PC-9 (cell line): ENCODE data around the gene SIRPD. TPM values are rescaled to one million over a fixed set of nuclear protein-coding genes. Genes with fewer than 3 reads are reported as not detected.

Experiments
- BruUV-seq: library from RNA; stranded (reverse); fragments of 400-500 nt; replicated peaks from 2 replicates; lab custom pipeline; 2021; lab: Mats Ljungman, UMichigan
- CTCF ChIA-PET: fragments of 300-600 bp; sonication (Branson Sonifier 250); formaldehyde crosslinking; loops from one replicate; lab custom pipeline; 2022; ENCODE audit warnings: antibody characterized with exemption; lab: Charles Lee
- POLR2A ChIA-PET: fragments of 300-600 bp; sonication (Branson Sonifier 250); formaldehyde crosslinking; loops from one replicate; lab custom pipeline; 2022; ENCODE audit warnings: antibody characterized with exemption; ENCODE audit not compliant: unreplicated experiment; lab: Charles Lee
- DNase-seq, 2 experiments: peaks; one replicate each; pipeline versions ENCODE4 v3.0.0 to v3.0.0-alpha.2; 2015 to 2022; ENCODE audit warnings: mixed read lengths in 1 of 2
- H2AFZ ChIP-seq: fragments of 200-600 bp; sonication (generic); 2 replicates; pipeline ENCODE4 v1.8.1; 2017; ENCODE audit warnings: antibody characterized with exemption
- H3F3A ChIP-seq: fragments of 200-600 bp; sonication (generic); 2 replicates; pipeline ENCODE4 v1.8.1; 2017; ENCODE audit warnings: antibody characterized with exemption, mild to moderate bottlenecking, low read depth; ENCODE audit not compliant: insufficient read depth
- H3K27ac ChIP-seq: fragments of 200-600 bp; sonication (generic); 2 replicates; pipeline ENCODE4 v1.6.1; 2016; ENCODE audit warnings: mixed run types
- H3K27me3 ChIP-seq: fragments of 200-600 bp; sonication (generic); 2 replicates; pipeline ENCODE4 v1.6.1; 2016; ENCODE audit warnings: low read depth, mixed run types; ENCODE audit not compliant: insufficient read depth
- H3K36me3 ChIP-seq: fragments of 200-600 bp; sonication (generic); 2 replicates; pipeline ENCODE4 v1.6.1; 2016; ENCODE audit warnings: low read depth, mixed run types
- H3K4me1 ChIP-seq: fragments of 200-600 bp; sonication (generic); replicated peaks from 2 replicates; pipeline ENCODE4 v1.6.1; 2016; ENCODE audit warnings: mixed run types; ENCODE audit not compliant: insufficient read depth
- H3K4me2 ChIP-seq: fragments of 200-600 bp; sonication (generic); 2 replicates; pipeline ENCODE4 v1.6.1; 2017; ENCODE audit warnings: mixed run types
- H3K4me3 ChIP-seq: fragments of 200-600 bp; sonication (generic); 2 replicates; pipeline ENCODE4 v1.6.1; 2016; ENCODE audit warnings: mixed run types
- H3K79me2 ChIP-seq: fragments of 200-600 bp; sonication (generic); 2 replicates; pipeline ENCODE4 v1.6.1; 2017; ENCODE audit warnings: low read depth, mixed run types
- H3K9me2 ChIP-seq: fragments of 200-600 bp; sonication (generic); 2 replicates; pipeline ENCODE4 v1.8.1; 2017; ENCODE audit warnings: mild to moderate bottlenecking; ENCODE audit not compliant: insufficient read depth
- H3K9me3 ChIP-seq: fragments of 200-600 bp; sonication (generic); 2 replicates; pipeline ENCODE4 v1.8.1; 2016; ENCODE audit warnings: low read depth; ENCODE audit not compliant: insufficient read depth
- H4K20me1 ChIP-seq: fragments of 200-600 bp; sonication (generic); 2 replicates; pipeline ENCODE4 v1.8.1; 2017; ENCODE audit not compliant: insufficient read depth
- CTCF ChIP-seq: fragments of 200-600 bp; sonication (generic); conservative IDR thresholded peaks from 2 replicates; pipeline ENCODE4 v1.6.1; 2017; ENCODE audit warnings: mixed run types, antibody characterized with exemption, mild to moderate bottlenecking, moderate library complexity
- EZH2 ChIP-seq: fragments of 200-600 bp; sonication (generic); IDR thresholded peaks from 2 replicates; pipeline ENCODE4 v1.8.0; 2017; ENCODE audit warnings: antibody characterized with exemption, low read depth
- intact Hi-C: fragments of 100-400 bp; cut with micrococcal nuclease; formaldehyde crosslinking; loops from one replicate; pipeline ENCODE4 v1.10.0; 2022; ENCODE audit not compliant: unreplicated experiment
- total RNA-seq: library from RNA; stranded (reverse); gene quantifications from 2 replicates; pipeline ENCODE4 v1.2.3, GENCODE V29; 2021

The SIRPD gene
- total RNA-seq, 1 experiment from 2014 or later: 0.37 TPM

GRCh38 chr20:1588533-1589460, 31.3 kb upstream of the SIRPD start:
- CTCF ChIA-PET: no interaction called here
- Histone ChIP-seq H3K9me2 (no peaks in the 10 kb centered on the region), H3K27ac (no peak overlapping the region), H3K4me3 (no peak overlapping the region), H3K4me2 (no peak overlapping the region), H3K27me3 (no peaks in the 10 kb centered on the region), H3K4me1 (no peaks in the 10 kb centered on the region), H2AFZ (no peak overlapping the region), H4K20me1 (no peaks in the 10 kb centered on the region), H3F3A (no peaks in the 10 kb centered on the region), H3K79me2 (no peaks in the 10 kb centered on the region), H3K9me3 (no peaks in the 10 kb centered on the region), H3K36me3 (no peaks in the 10 kb centered on the region)
- TF ChIP-seq EZH2 (no peak), CTCF (no peak)
- POLR2A ChIA-PET: no interaction called here
- BruUV-seq: no TSS peak
- intact Hi-C loops: no loop called here
- DNase-seq: no peak

GRCh38 chr20:1587781-1588532, 30.5 kb upstream of the SIRPD start:
- H3K79me2 ChIP-seq: no peaks in the 10 kb centered on the region
- H3K4me2 ChIP-seq: no peak overlapping the region
- no peaks in the 10 kb centered on the region for H3K9me2 ChIP-seq
- no peaks in the 10 kb centered on the region for H3F3A ChIP-seq
- no peaks in the 10 kb centered on the region for H3K9me3 ChIP-seq
- ChIA-PET POLR2A (no interaction called here), CTCF (no interaction called here)
- H3K27ac ChIP-seq: no peak overlapping the region
- H3K27me3 ChIP-seq: no peaks in the 10 kb centered on the region
- no peak for TF ChIP-seq EZH2
- TF ChIP-seq CTCF: no peak
- H3K36me3 ChIP-seq: no peaks in the 10 kb centered on the region
- H3K4me1 ChIP-seq: no peaks in the 10 kb centered on the region
- H2AFZ ChIP-seq: no peak overlapping the region
- intact Hi-C loops: no loop called here
- no peak overlapping the region for H3K4me3 ChIP-seq
- no TSS peak for BruUV-seq
- no peaks in the 10 kb centered on the region for H4K20me1 ChIP-seq
- no peak for DNase-seq

- no peaks in the 10 kb centered on the region for H3K27me3 ChIP-seq
- intact Hi-C loops: no loop called here
- no peaks in the 10 kb centered on the region for H4K20me1 ChIP-seq
- no peaks in the 10 kb centered on the region for H3K9me2 ChIP-seq
- ChIA-PET POLR2A (no interaction called here), CTCF (no interaction called here)
- no peaks in the 10 kb centered on the region; the same call in 1 of the 2 replicates for H3K9me3 ChIP-seq
- H3K27ac ChIP-seq: no peak overlapping the region
- TF ChIP-seq EZH2 (no peak), CTCF (no peak)
- DNase-seq: peak in 1 of 2 experiments; percentile 18
- H2AFZ ChIP-seq: no peak overlapping the region
- peaks cover 15% of the 10 kb centered on the region for H3K4me1 ChIP-seq
- H3K79me2 ChIP-seq: no peaks in the 10 kb centered on the region
- BruUV-seq: no TSS peak
- H3K4me2 ChIP-seq: no peak overlapping the region
- H3K4me3 ChIP-seq: no peak overlapping the region
- H3K36me3 ChIP-seq: no peaks in the 10 kb centered on the region
- peaks cover 8% of the 10 kb centered on the region; the same call in 1 of the 2 replicates for H3F3A ChIP-seq
These were observed 22.0 kb upstream of the SIRPD start for GRCh38 chr20:1579488-1579887.
